GM19467 (cell line): ENCODE measurements around the gene PHACTR4.
"Not testable (repeated sequence)": the region's sequence is repeated elsewhere in the genome, so short reads cannot be mapped to it uniquely, and the experiment has no call there.

Source experiments
- ATAC-seq: cut with Tn5 transposase; IDR thresholded peaks from one replicate; pipeline ENCODE4 v1.9.1; 2021; ENCODE audit warnings: mild to moderate bottlenecking, moderate library complexity; ENCODE audit not compliant: unreplicated experiment

PHACTR4 gene

DNA sequence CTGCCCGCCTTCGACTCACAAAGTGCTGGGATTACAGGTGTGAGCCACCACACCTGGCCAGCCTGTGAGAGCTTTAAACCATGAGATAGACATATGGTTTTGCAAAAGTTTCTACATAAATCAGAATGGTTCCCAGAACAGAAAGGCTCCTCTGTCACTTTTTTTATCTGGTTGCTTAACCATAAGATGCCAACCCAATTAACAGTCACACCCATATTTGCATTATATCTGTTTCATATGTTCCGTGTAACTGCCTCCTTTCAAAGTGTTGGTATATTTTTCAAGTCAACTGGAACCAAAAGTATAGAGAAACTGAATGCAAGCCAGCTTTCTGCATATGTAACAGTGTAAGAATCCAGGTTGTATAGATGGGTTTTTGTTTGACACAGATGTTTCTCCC, 112.6 kb downstream of the PHACTR4 start:
- no peak for ATAC-seq

- ATAC-seq, result no peak
Observed at GRCh38 chr1:28482702-28483101, 113.2 kb downstream of the PHACTR4 start.

- ATAC-seq, result no peak
Observed at GRCh38 chr1:28494737-28495136, 125.2 kb downstream of the PHACTR4 start.

DNA sequence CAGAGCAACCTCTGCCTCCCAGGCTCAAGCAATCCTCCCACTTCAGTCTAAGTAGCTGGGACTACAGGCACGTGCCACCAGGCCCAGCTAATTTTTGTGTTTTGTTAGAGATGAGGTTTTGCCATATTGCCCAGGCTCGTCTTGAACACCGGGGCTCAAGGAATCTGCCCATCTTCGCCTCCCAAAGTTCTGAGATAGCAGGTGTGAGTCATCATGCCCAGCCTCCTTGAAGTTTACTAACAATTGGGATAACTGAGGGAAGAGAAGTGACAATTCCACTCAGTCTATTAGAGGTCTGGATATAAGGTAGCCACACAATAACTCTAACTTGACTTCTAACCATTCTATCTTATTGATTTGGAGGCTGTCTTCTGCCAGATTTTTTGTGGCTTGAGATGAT, 130.0 kb downstream of the PHACTR4 start:
- ATAC-seq, result no peak

GRCh38 chr1:28501925-28502324, 132.4 kb downstream of the PHACTR4 start:
- ATAC-seq, result no peak

DNA sequence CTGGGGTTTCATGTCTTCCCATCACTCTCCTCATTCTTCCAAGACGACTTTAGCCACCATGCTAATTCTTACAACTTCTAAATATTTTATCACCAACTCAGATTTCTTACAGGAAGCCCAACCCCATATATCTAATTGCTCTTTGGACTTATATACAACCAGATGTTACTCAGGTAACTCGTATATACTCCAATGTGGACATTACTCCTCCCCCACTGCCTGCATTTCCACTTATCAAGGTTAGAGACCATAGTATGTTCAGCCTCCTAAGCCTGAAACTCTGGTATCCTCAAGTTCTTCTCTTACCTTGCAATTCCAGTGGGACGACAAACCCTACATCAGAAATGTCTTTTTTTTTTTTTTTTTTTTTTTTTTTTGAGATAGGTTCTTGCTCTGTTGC, 133.6 kb downstream of the PHACTR4 start:
- ATAC-seq, result no peak

DNA sequence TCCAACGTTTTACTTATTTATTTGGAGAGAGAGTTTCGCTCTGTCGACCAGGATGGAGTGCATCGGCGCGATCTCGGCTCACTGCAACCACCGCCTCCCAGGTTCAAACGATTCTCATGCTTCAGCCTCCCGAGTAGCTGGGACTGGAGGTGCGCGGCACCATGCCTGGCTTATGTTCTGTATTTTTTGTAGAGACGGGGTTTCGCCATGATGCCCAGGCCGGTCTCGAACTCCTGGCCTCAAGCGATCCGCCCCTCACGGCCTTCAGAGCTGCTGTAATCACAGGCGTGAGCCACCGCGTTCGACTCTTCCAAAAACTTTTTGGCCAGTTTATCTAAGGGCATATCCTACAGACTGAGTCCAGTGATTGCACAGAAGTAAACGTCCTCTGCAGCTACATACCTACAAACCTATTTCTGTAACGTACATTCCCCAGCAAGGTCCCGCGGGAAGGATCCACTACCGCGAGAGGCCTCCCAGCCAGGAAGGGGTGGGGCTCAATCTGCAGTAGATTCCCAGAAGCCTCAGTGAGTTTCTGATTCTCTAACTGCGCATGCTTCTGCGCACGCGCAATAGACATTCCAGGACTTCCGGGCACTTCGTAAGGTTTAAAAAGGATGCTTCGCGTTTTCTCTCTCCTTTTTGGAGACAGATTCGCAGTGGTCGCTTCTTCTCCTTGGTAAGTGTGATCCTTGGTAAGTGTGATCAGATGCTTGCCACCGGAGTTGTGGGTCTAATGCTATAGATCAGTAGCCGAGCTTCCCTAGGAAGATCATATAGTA, 136.1 kb downstream of the PHACTR4 start, which contains the start of gene RCC1:
Gene RCC1 (plus strand): TSS at position 638 of the 782 bp plus-strand sequence. CDS start 23,824 bp downstream, outside the sequence.
- ATAC-seq, result peak; percentile 62

DNA sequence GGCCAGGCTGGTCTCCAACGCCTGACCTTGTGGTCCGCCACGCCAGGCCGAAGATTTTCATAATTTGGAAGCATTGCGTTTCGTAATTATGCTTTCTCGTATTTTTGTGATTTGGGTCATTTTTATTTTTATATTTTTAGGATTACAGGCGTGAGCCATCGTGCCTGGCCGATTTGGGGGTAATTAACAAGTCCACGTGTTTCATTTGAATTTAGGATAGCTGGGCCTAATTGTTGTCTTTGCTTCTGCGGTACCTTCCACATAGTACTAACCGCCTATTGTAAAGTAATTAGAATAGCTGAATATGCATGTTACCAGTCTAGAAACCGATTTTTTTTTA, 137.3 kb downstream of the PHACTR4 start:
- no peak for ATAC-seq

GRCh38 chr1:28507247-28507645, 137.7 kb downstream of the PHACTR4 start:
- no peak for ATAC-seq

- ATAC-seq, result no peak
Observed at GRCh38 chr1:28507646-28508434, 138.3 kb downstream of the PHACTR4 start.

GRCh38 chr1:28508435-28508754, 138.9 kb downstream of the PHACTR4 start:
- ATAC-seq, result no peak

DNA sequence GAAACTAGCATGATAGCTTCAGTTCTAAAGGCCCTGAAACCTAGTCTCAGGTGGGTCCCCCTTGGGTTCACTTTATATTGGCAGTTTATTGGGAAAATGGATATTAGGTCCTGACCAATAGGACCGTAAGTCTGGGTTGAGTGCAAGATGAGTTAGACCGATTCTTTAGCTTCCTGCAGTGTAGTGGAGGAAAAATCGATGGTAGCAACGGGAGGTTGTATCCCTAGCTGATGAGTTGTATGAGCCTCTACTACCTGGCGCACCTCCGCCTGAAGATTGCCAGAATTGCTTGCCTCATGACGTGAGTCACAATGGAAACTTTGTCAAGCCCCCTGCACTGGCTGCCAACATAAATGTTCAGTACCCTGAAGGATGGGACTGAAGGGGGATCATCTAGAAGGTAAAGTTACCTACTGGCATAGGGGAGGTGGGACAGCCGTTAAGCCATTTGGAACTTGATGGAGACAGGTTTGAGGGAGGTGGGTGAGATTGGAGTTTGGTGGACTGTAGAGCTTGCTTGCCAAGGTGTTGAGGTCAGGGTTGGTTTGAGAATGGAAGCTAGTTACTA, 140.2 kb downstream of the PHACTR4 start:
- no peak for ATAC-seq

GRCh38 chr1:28510273-28510969, 140.9 kb downstream of the PHACTR4 start:
- ATAC-seq, result no peak

- ATAC-seq, result no peak
Observed at GRCh38 chr1:28510970-28511440, 141.5 kb downstream of the PHACTR4 start.

DNA sequence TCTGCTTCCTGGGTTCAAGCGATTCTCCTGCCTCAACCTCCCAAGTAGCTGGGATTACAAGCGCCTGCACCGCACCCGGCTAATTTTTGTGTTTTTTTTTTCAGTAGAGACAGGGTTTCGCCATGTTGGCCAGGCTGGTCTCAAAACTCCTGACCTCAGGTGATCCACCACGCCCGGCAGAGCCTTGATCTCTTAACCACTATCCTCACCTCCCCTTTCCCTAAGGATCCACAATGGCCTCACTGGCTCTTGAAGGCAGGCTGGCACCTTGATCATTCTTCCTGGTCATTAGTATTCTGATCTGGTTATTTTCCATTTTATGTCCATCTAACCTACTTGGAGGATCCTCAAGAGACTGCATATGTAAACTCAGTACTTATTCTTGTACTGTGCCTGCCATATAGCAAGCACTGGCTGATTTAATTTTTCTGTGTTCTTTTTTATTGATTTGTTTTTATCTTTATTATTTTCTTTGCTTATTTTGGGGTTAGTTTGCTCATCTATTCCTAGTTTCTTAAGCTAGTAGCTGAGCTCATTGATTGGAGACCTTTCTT, 142.6 kb downstream of the PHACTR4 start:
- no peak for ATAC-seq

DNA sequence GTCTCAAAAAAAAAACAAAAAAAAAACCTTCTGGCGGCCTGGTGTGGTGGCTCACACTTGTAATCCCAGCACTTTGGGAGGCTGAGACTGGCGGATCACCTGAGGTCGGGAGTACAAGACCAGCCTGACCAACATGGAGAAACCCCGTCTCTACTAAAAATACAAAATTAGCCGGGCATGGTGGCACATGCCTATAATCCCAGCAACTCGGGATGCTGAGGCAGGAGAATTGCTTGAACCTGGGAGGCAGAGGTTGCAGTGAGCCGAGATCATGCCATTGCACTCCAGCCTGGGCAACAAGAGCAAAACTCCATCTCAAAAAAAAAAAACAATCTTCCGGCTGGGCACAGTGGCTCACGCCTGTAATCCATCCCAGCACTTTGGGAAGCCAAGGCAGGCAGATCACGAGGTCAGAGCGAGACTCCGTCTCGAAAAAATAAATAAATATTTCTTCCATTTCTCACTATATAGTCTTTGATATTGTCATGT, 144.9 kb downstream of the PHACTR4 start:
- not testable (repeated sequence) for ATAC-seq

- no peak for ATAC-seq
Observed at GRCh38 chr1:28516518-28516956, 147.0 kb downstream of the PHACTR4 start.

DNA sequence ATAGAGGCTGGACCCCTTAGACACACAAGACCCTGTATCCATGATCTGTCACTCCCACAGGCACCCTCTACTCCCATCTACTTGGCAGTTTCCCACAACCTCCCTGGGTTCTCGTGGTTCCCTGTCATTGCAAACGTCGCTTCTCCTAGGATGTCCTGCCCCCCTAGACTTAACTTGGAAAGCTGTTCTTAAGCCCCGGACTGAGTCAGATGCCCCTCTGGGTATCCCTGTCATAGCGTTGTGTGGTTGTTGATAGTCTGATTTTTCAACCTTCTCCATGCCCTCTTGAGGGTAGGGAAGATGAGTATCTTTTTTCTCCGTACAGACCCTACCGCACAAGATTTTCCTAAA, 148.1 kb downstream of the PHACTR4 start:
- peak; percentile 7 for ATAC-seq

- ATAC-seq, result peak; percentile 56
Observed at GRCh38 chr1:28518000-28518744, 148.6 kb downstream of the PHACTR4 start.

DNA sequence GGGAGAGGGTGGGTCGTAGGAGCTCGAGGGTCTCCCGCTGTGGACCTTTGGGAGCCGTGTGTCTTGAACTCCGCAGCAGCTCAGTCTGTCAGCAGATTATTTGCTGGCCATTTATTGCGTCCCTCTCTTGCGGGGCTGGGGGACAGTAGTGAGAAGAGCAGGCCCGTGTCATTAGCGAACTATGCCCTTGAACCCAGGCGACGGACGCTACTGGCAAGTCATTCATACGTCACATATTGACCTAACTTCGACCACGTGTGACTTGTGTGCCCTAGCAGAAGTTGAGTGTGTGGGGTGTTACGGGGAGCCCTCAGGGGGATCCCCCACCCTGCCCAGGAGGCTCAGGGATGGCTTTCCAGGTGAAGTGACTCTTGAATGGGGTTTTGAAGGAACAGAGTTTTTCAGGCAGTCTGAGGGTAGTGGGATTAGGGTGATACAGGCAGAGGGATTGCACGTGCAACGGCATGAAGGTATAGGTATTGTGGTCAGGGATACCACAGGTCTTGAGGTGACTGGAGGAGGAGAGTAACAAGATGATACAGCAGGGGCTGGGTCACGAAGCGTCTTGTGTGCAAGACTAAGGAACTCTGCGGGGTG, 149.3 kb downstream of the PHACTR4 start:
- no peak for ATAC-seq
